ENCODE data around the gene JUND. TPM values are rescaled to one million over a fixed set of nuclear protein-coding genes. Genes with fewer than 3 reads are reported as not detected.
A peak's percentile ranks its signal among the peaks of the same experiment; 100 is the strongest.

Gene JUND
- polyA plus RNA-seq, 3 donors, result 22.5 to 1,792 (median 86.9) TPM

DNA sequence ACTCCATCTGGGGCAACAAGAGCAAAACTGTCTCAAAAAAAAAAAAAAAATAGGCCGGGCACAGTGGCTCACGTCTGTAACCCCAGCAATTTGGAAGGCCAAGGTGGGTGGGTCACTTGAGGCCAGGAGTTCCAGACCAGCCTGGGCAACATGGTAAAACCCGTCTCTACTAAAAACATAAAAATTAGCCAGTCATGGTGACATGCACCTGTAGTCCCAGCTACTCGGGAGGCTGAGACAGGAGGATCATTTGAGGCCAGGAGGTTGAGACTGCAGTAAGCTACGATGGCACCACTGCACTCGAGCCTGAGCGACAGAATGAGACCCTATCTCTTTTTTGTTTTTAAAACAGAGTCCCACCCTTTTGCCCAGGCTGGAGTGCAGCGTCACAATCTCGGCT is 11.1 kb downstream of the JUND start:
- TF ChIP-seq, protein P1, sequence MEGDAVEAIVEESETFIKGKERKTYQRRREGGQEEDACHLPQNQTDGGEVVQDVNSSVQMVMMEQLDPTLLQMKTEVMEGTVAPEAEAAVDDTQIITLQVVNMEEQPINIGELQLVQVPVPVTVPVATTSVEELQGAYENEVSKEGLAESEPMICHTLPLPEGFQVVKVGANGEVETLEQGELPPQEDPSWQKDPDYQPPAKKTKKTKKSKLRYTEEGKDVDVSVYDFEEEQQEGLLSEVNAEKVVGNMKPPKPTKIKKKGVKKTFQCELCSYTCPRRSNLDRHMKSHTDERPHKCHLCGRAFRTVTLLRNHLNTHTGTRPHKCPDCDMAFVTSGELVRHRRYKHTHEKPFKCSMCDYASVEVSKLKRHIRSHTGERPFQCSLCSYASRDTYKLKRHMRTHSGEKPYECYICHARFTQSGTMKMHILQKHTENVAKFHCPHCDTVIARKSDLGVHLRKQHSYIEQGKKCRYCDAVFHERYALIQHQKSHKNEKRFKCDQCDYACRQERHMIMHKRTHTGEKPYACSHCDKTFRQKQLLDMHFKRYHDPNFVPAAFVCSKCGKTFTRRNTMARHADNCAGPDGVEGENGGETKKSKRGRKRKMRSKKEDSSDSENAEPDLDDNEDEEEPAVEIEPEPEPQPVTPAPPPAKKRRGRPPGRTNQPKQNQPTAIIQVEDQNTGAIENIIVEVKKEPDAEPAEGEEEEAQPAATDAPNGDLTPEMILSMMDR (IDR thresholded peaks at IDR 0.05), result no peak
- Mint-ChIP-seq H3K4me1 (peaks cover 19% of the 10 kb centered on the region), H3K9me3 (peaks cover 0 to 1% (median 0%) of the 10 kb centered on the region in 7 donors), H3K36me3 (peaks cover 27 to 40% of the 10 kb centered on the region in 2 donors), H3K27ac (peak overlapping the region in 1 of 7 donors; percentile 6), H3K27me3 (ENCODE audit: low read depth in 3 of 3) (peaks cover 0 to 13% (median 0%) of the 10 kb centered on the region in 3 donors), H3K4me3 (no peak overlapping the region)
- 98% methylated on average over 7 of the region's 9 CpGs for WGBS (ENCODE audit: insufficient coverage)
- Histone ChIP-seq H3K9ac (ENCODE audit: insufficient read depth, low read length, poor library complexity, severe bottlenecking) (no peak overlapping the region), H3K4me3 (replicated peaks in 1 of 3; ENCODE audit: low read depth in 2 of 3, low read length in 3 of 3) (no peak overlapping the region), H4K20me1 (ENCODE audit: insufficient read depth, low read length) (peaks cover 56% of the 10 kb centered on the region), H3K36me3 (replicated peaks in 1 of 2; ENCODE audit: control insufficient read depth in 1 of 2, insufficient read depth in 2 of 2, low read length in 2 of 2) (peaks cover 5 to 24% of the 10 kb centered on the region in 2 donors), H2AFZ (ENCODE audit: insufficient read depth, low read depth, low read length, poor library complexity, severe bottlenecking) (no peak overlapping the region), H3K4me2 (replicated peaks; ENCODE audit: extremely low read depth, low read length, poor library complexity, severe bottlenecking) (no peak overlapping the region), H3K4me1 (ENCODE audit: control insufficient read depth in 1 of 2, insufficient read depth in 2 of 2, low read length in 2 of 2) (peaks cover 18 to 21% of the 10 kb centered on the region in 2 donors), H3K27ac (ENCODE audit: low read depth in 1 of 2, low read length in 2 of 2) (no peak overlapping the region), H3K9me3 (replicated peaks in 1 of 2; ENCODE audit: control insufficient read depth in 1 of 2, insufficient read depth in 1 of 2, low read length in 2 of 2) (no peaks in the 10 kb centered on the region), H3K27me3 (ENCODE audit: control insufficient read depth in 2 of 2, insufficient read depth in 2 of 2, low read length in 2 of 2) (no peaks in the 10 kb centered on the region), H3K79me2 (ENCODE audit: insufficient read depth, low read length) (peaks cover 3% of the 10 kb centered on the region)
- intact Hi-C loops (cut with micrococcal nuclease), result loop anchor here (5.0 to 10.0 kb wide), 2 partner anchors 144 to 147 kb away; partner anchors contain the start of gene SSBP4 (in 2 of the 2)
- DNase-seq, result no peak

DNA sequence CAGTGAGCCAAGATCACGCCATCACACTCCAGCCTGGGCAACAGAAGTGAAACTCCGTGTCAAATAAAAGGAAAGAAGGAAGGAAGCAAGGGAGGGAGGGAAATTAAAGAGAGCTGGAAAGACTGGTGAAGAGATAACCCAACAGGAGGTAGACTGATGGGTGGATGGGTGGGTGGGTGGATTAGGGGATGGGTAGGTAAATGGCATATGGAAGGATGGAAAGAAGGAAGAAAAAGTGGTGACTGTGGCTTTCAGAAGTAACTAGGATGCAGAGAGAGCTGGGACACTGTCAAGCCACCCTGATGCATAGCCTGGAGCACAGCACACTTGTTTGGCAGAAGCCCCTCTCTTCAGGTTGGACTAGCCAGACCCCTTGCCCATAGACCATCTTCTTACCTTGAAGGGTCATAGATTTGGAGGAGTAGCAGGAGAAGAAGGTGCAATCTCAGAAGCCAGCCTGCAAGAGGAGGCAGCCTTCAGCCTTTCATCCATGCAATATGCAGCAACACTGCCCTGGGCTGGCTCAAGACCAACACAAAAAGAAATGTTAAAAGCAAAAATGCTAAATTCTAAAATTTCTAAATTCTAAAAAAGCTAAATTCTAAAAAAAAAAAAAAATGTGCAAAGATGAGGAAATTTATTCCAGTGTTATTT is 12.2 kb downstream of the JUND start:
- peaks cover 5 to 24% of the 10 kb centered on the region in 2 donors for H3K36me3 ChIP-seq (replicated peaks in 1 of 2; ENCODE audit: control insufficient read depth in 1 of 2, insufficient read depth in 2 of 2, low read length in 2 of 2)
- no peaks in the 10 kb centered on the region for H3K9me3 Mint-ChIP-seq
- peaks cover 7 to 10% of the 10 kb centered on the region in 2 donors for H3K4me1 ChIP-seq (ENCODE audit: control insufficient read depth in 1 of 2, insufficient read depth in 2 of 2, low read length in 2 of 2)
- H3K27ac Mint-ChIP-seq, result peak overlapping the region in 4 of 7 donors; percentile 17 to 82 (median 72)
- H2AFZ ChIP-seq (ENCODE audit: insufficient read depth, low read depth, low read length, poor library complexity, severe bottlenecking), result no peak overlapping the region
- peaks cover 50% of the 10 kb centered on the region for H4K20me1 ChIP-seq (ENCODE audit: insufficient read depth, low read length)
- H3K27ac ChIP-seq (ENCODE audit: low read depth in 1 of 2, low read length in 2 of 2), result no peak overlapping the region
- H3K4me3 ChIP-seq (replicated peaks in 1 of 3; ENCODE audit: low read depth in 2 of 3, low read length in 3 of 3), result no peak overlapping the region
- TF ChIP-seq, protein P1 (IDR thresholded peaks at IDR 0.05), result no peak
- no peak overlapping the region for H3K9ac ChIP-seq (ENCODE audit: insufficient read depth, low read length, poor library complexity, severe bottlenecking)
- no peak overlapping the region for H3K4me3 Mint-ChIP-seq
- H3K79me2 ChIP-seq (ENCODE audit: insufficient read depth, low read length), result no peaks in the 10 kb centered on the region
- H3K27me3 Mint-ChIP-seq (ENCODE audit: low read depth in 3 of 3), result peaks cover 0 to 8% (median 0%) of the 10 kb centered on the region in 3 donors
- 0% methylated on average over 2 of the region's 2 CpGs for WGBS (ENCODE audit: insufficient coverage)
- no peak overlapping the region for H3K4me2 ChIP-seq (replicated peaks; ENCODE audit: extremely low read depth, low read length, poor library complexity, severe bottlenecking)
- H3K9me3 ChIP-seq (replicated peaks in 1 of 2; ENCODE audit: control insufficient read depth in 1 of 2, insufficient read depth in 1 of 2, low read length in 2 of 2), result no peaks in the 10 kb centered on the region
- no peaks in the 10 kb centered on the region for H3K27me3 ChIP-seq (ENCODE audit: control insufficient read depth in 2 of 2, insufficient read depth in 2 of 2, low read length in 2 of 2)
- H3K4me1 Mint-ChIP-seq, result peaks cover 10% of the 10 kb centered on the region
- no peak for DNase-seq
- intact Hi-C loops (cut with micrococcal nuclease), result no loop called here
- peaks cover 27 to 31% of the 10 kb centered on the region in 2 donors for H3K36me3 Mint-ChIP-seq
